AG04450 (cell line): ENCODE data around the gene CERKL. TPM values are rescaled to one million over a fixed set of nuclear protein-coding genes. Genes with fewer than 3 reads are reported as not detected.

Experiments used
- CTCF ChIA-PET: fragments of 300-600, 350-600 bp; formaldehyde crosslinking; extraction: SDS; loops from one replicate; lab custom pipeline; 2022; ENCODE audit warnings: antibody characterized with exemption, inconsistent platforms; lab: Charles Lee
- POLR2A ChIA-PET: fragments of 350-600 bp; formaldehyde crosslinking; extraction: SDS; loops from one replicate; lab custom pipeline; 2021; ENCODE audit warnings: antibody characterized with exemption, inconsistent platforms; lab: Yijun Ruan, JAX
- DNase-seq: peaks from one replicate; pipeline ENCODE4 v3.0.0-alpha.2; 2011; ENCODE audit warnings: low read depth, low spot score
- H3K27ac ChIP-seq: one replicate; pipeline ENCODE4 v1.5.1; 2012; ENCODE audit warnings: low read depth, low read length, control low read depth
- H3K27me3 ChIP-seq: one replicate; pipeline ENCODE4 v1.6.0; 2012; ENCODE audit warnings: low read length; ENCODE audit not compliant: control insufficient read depth, insufficient read depth
- H3K4me3 ChIP-seq: 2 replicates; pipeline ENCODE4 v1.5.1; 2011; ENCODE audit warnings: mild to moderate bottlenecking, low read depth, low read length, control low read depth
- H3K9me3 ChIP-seq: 2 replicates; pipeline ENCODE4 v1.5.1; 2012; ENCODE audit warnings: low read length; ENCODE audit not compliant: control insufficient read depth, insufficient read depth
- polyA plus RNA-seq: library from polyadenylated mRNA; depleted of rRNA; stranded (reverse); fragments of >200 nt; gene quantifications from 2 replicates; pipeline ENCODE4 v1.2.3, GENCODE V29; 2011
- TF ChIP-seq, protein P1 (sequence below): IDR thresholded peaks from 2 replicates; pipeline ENCODE4 v1.5.1; 2011; ENCODE audit warnings: low read depth, low read length, control low read depth, inconsistent platforms

Gene CERKL
- polyA plus RNA-seq, 1 experiment, result 0.09 TPM

DNA sequence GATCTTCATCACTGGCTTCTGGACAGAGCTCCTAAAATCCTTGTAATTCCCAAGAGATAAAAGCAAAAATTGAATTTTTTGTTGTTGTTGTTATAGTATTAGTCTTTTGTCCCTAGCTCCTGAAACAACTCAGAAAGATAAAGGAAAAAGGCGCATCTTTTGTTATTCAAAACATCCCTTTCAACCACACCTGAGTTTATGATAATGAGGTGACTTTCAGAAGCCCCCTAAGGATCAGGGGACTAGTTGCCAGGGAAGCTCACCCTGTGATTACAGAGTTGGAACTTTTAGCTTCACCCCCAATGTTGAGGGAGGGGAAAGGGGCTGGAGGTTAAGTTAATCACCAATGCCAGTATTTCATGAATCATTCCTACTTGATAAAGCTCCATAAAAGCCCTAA, 10.3 kb upstream of the CERKL start:
- CTCF ChIA-PET, result interaction anchor here (0.6 kb wide), 1 partner anchor 743 kb away, joined by 3 read pairs; no protein-coding TSS in a partner anchor
- TF ChIP-seq, protein P1, sequence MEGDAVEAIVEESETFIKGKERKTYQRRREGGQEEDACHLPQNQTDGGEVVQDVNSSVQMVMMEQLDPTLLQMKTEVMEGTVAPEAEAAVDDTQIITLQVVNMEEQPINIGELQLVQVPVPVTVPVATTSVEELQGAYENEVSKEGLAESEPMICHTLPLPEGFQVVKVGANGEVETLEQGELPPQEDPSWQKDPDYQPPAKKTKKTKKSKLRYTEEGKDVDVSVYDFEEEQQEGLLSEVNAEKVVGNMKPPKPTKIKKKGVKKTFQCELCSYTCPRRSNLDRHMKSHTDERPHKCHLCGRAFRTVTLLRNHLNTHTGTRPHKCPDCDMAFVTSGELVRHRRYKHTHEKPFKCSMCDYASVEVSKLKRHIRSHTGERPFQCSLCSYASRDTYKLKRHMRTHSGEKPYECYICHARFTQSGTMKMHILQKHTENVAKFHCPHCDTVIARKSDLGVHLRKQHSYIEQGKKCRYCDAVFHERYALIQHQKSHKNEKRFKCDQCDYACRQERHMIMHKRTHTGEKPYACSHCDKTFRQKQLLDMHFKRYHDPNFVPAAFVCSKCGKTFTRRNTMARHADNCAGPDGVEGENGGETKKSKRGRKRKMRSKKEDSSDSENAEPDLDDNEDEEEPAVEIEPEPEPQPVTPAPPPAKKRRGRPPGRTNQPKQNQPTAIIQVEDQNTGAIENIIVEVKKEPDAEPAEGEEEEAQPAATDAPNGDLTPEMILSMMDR, result no peak
- peaks cover 3% of the 10 kb centered on the region; the same call in 1 of the 2 replicates for H3K9me3 ChIP-seq
- H3K4me3 ChIP-seq, result no peak overlapping the region
- H3K27ac ChIP-seq, result no peak overlapping the region
- POLR2A ChIA-PET, result no interaction called here
- peaks cover 3% of the 10 kb centered on the region for H3K27me3 ChIP-seq
- DNase-seq, result no peak

- H3K9me3 ChIP-seq, result peaks cover 3% of the 10 kb centered on the region; the same call in 1 of the 2 replicates
- ChIA-PET POLR2A (no interaction called here), CTCF (no interaction called here)
These were observed 5.4 kb upstream of the CERKL start for GRCh38 chr2:181662287-181662686.

DNA sequence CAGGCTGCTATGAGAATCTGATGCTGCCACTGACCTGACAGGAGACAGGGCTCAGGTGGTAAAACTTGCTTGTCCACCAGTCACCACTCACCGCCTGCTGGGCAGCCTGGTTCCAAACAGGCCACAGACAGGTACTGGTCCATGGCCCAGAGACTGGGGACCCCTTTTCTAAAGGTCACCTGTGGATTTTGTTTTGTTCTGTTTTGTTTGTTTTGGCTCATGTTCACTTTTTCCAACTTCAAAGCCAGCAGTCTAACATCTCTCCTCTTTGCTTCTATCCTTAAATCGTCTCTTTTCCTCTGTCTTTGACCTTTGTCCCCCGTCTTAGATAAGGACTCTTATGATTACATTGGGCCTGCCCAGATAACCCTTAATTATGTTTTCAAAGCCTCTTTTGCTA, 3.3 kb upstream of the CERKL start:
- no peak overlapping the region for H3K27ac ChIP-seq
- H3K9me3 ChIP-seq, result no peaks in the 10 kb centered on the region; the same call in 1 of the 2 replicates
- TF ChIP-seq, protein P1, result no peak
- peaks cover 26% of the 10 kb centered on the region for H3K27me3 ChIP-seq
- no peak for DNase-seq
- H3K4me3 ChIP-seq, result no peak overlapping the region
- POLR2A ChIA-PET, result no interaction called here
- CTCF ChIA-PET, result no interaction called here

More at GRCh38 chr2:181662287-181662686, 5.4 kb upstream of the CERKL start:
- Histone ChIP-seq H3K27me3 (peaks cover 28% of the 10 kb centered on the region), H3K4me3 (no peak overlapping the region), H3K27ac (no peak overlapping the region)
- no peak for DNase-seq
- TF ChIP-seq, protein P1, result no peak

- no peaks in the 10 kb centered on the region; the same call in 1 of the 2 replicates for H3K9me3 ChIP-seq
- no peak for DNase-seq
- no peak overlapping the region for H3K4me3 ChIP-seq
- TF ChIP-seq, protein P1, result no peak
- ChIA-PET POLR2A (no interaction called here), CTCF (interaction anchor here (0.9 to 3.0 kb wide), 2 partner anchors 57 to 85 kb away, joined by 5 to 10 read pairs; no protein-coding TSS in a partner anchor)
- H3K27me3 ChIP-seq, result peaks cover 26% of the 10 kb centered on the region
- no peak overlapping the region for H3K27ac ChIP-seq
These were observed 1.5 kb upstream of the CERKL start for GRCh38 chr2:181658444-181658843.

GRCh38 chr2:181657379-181657778, 474 bp upstream of the CERKL start:
- no peaks in the 10 kb centered on the region; the same call in 1 of the 2 replicates for H3K9me3 ChIP-seq
- ChIA-PET POLR2A (no interaction called here), CTCF (interaction anchor here (3.0 kb wide), 1 partner anchor 58 kb away, joined by 10 read pairs; no protein-coding TSS in a partner anchor)
- no peak for DNase-seq
- TF ChIP-seq, protein P1, result no peak
- H3K27me3 ChIP-seq, result peaks cover 26% of the 10 kb centered on the region
- no peak overlapping the region for H3K27ac ChIP-seq
- H3K4me3 ChIP-seq, result peak overlapping the region; percentile 57
